ENCODE data around the gene TMTC1. TPM values are rescaled to one million over a fixed set of nuclear protein-coding genes. Genes with fewer than 3 reads are reported as not detected.

TMTC1 gene
- total and polyA plus RNA-seq, 12 donors, result 5.1 to 82.2 (median 41.8) TPM

GRCh38 chr12:29698756-29699155 is 85.0 kb downstream of the TMTC1 start:
- Histone ChIP-seq H3K36me3 (replicated peaks in 1 of 2) (no peaks in the 10 kb centered on the region), H3K27ac (no peak overlapping the region), H3K4me1 (replicated peaks in 1 of 2) (no peaks in the 10 kb centered on the region), H3K9me3 (replicated peaks in 1 of 3) (no peaks in the 10 kb centered on the region), H3K4me3 (no peak overlapping the region), H3K27me3 (no peaks in the 10 kb centered on the region)
- TF ChIP-seq, protein P1, sequence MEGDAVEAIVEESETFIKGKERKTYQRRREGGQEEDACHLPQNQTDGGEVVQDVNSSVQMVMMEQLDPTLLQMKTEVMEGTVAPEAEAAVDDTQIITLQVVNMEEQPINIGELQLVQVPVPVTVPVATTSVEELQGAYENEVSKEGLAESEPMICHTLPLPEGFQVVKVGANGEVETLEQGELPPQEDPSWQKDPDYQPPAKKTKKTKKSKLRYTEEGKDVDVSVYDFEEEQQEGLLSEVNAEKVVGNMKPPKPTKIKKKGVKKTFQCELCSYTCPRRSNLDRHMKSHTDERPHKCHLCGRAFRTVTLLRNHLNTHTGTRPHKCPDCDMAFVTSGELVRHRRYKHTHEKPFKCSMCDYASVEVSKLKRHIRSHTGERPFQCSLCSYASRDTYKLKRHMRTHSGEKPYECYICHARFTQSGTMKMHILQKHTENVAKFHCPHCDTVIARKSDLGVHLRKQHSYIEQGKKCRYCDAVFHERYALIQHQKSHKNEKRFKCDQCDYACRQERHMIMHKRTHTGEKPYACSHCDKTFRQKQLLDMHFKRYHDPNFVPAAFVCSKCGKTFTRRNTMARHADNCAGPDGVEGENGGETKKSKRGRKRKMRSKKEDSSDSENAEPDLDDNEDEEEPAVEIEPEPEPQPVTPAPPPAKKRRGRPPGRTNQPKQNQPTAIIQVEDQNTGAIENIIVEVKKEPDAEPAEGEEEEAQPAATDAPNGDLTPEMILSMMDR (IDR thresholded peaks at IDR 0.05), result no peak
- TF ChIP-seq POLR2A (IDR thresholded peaks at IDR 0.05), result no peak
- 48 to 64% (median 60%) methylated on average over 1 of the region's 1 CpG for WGBS, 4 donors
- intact Hi-C loops (cut with DNase I), result no loop called here
- DNase-seq, result no peak

GRCh38 chr12:29695800-29696199 is 87.9 kb downstream of the TMTC1 start:
- Histone ChIP-seq H3K36me3 (replicated peaks in 1 of 2) (no peaks in the 10 kb centered on the region), H3K27me3 (no peaks in the 10 kb centered on the region), H3K4me3 (no peak overlapping the region), H3K9me3 (replicated peaks in 1 of 3) (no peaks in the 10 kb centered on the region), H3K27ac (no peak overlapping the region), H3K4me1 (replicated peaks in 1 of 2) (no peaks in the 10 kb centered on the region)
- TF ChIP-seq, protein P1 (IDR thresholded peaks at IDR 0.05), result no peak
- TF ChIP-seq POLR2A (IDR thresholded peaks at IDR 0.05), result no peak
- no peak for DNase-seq
- intact Hi-C loops (cut with DNase I), result no loop called here
- WGBS, 4 donors, result 78 to 88% (median 81%) methylated on average over 3 of the region's 3 CpGs

DNA sequence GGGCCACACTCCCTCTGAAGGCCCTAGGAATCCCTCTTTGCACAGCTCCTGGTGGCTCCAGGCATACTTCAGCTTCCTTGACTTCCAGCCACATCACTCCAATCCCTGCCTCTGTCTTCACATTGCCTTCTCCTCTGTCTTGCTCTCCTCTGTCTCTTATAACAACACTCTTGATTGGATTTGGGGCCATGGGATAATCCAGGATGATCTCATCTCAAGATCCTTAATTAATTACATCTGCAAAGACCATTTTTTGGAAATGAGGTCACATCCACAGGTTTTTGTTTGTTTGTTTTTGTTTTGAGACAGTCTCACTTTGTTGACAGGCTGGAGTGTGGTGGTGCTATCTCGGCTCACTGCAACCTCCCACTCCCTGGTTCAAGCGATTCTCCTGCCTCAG is 88.7 kb downstream of the TMTC1 start:
- no peak overlapping the region for H3K4me3 ChIP-seq
- no peaks in the 10 kb centered on the region for H3K4me1 ChIP-seq (replicated peaks in 1 of 2)
- TF ChIP-seq POLR2A (IDR thresholded peaks at IDR 0.05), result no peak
- TF ChIP-seq, protein P1 (IDR thresholded peaks at IDR 0.05), result no peak
- DNase-seq, result no peak
- 93 to 95% (median 94%) methylated on average over 2 of the region's 2 CpGs for WGBS, 4 donors
- intact Hi-C loops (cut with DNase I), result no loop called here
- no peaks in the 10 kb centered on the region for H3K27me3 ChIP-seq
- H3K36me3 ChIP-seq (replicated peaks in 1 of 2), result no peaks in the 10 kb centered on the region
- H3K9me3 ChIP-seq (replicated peaks in 1 of 3), result no peaks in the 10 kb centered on the region
- no peak overlapping the region for H3K27ac ChIP-seq

DNA sequence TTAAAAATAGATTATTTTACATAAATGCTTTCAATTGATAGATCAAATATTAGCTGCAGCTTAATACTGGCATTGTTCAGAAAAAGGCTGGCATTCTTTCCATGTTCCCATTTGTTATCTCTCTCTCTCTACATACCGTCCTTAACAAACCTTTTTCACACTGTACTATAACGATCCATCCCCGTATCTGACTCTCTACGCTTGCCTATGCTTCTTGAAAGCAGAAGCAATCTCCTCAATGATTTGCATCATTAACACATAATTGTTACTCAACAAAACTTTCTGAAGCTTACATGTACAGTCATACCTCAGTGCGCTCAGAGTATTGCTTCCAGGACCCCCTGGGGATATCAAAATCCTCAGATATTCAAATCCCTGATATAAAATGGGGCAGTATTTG is 89.7 kb downstream of the TMTC1 start:
- Histone ChIP-seq H3K4me1 (replicated peaks in 1 of 2) (no peaks in the 10 kb centered on the region), H3K27me3 (no peaks in the 10 kb centered on the region), H3K4me3 (no peak overlapping the region), H3K9me3 (replicated peaks in 1 of 3) (no peaks in the 10 kb centered on the region), H3K27ac (no peak overlapping the region), H3K36me3 (replicated peaks in 1 of 2) (no peaks in the 10 kb centered on the region)
- intact Hi-C loops (cut with DNase I), result no loop called here
- 81 to 92% (median 89%) methylated on average over 5 of the region's 5 CpGs for WGBS, 4 donors
- DNase-seq, result no peak
- TF ChIP-seq, protein P1 (IDR thresholded peaks at IDR 0.05), result no peak
- TF ChIP-seq POLR2A (IDR thresholded peaks at IDR 0.05), result no peak
